Hepatic stellate cell (primary cell): ENCODE results near the gene ZNF474.

Experiments used
- DNase-seq: peaks from one replicate; pipeline ENCODE4 v3.0.0; 2011; ENCODE audit warnings: low spot score

ZNF474 gene

DNA sequence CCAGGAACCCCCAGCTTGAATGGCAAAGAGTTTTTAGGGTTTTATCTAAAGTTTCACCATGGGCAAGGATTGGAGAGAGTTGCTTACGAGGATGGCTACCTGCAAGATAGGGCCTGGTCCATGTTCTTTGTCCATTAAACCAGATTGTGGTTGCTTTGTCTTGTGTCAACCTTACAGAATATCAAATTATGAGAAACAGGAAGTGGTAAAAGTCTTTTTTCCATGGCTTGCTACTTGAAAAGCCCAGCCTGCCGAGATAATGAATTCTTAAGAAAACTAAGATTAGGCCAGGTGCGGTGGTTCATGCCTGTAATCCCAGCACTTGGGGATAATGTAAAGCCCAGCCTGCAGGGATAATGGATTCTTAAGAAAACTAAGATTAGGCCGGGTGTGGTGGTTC lies 24.4 kb downstream of the ZNF474 start:
- DNase-seq = no peak

DNA sequence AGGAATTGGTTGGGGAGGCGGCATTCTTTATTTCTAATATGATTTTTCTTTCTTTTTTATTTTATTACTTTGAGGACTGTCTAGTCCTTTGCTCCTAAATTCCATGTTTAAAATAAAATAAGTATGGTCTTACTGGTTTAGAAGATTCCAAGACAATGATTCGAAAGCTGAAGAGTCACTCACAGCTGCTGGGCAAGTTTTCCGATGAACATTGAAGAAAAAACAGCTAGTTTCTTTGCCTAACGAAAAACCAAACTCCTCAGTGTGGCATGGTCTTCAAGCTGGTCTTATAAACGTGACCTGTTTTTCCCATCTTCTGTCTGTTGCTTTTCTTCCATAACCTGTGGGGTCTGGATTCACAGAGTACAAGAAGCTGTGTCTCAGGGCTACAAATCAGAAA lies 25.1 kb downstream of the ZNF474 start:
- DNase-seq = no peak

DNA sequence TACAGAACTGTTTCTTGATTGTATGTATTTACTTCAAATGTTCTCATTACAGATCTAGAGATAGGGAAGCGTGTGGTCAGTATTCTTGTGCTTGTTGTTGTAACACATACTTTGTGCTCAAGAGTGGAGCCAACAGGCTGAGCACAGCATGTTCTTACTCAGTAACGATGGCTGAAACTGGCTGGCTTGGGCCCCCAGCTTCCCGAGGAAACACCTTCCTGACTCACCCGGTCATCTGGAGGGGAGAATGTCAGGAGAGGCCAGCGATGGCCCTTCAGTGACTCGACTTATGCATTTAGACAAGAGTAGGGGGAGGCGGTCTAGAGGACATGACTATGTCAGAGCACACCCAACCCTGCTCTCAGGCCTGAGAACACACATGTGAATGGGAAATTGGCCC lies 25.6 kb downstream of the ZNF474 start:
- DNase-seq = peak; percentile 45

DNA sequence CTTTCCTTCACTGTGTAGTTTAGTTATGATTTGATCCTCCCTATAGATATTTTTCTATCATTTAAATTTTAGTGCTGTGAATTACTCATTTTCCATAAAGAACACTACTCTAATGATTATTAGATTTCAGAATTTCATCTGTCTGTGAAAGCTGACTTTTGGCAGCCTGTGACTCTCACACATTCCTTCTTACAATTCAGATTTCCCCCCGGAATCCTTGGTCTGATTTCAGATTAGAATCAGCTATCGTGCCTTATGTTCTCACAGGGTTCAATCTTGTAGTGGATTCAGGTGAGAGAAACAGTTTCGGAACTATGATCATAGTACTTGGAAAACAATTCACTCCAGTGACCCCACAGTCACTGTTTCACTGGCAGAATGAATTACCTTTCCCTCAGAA lies 26.2 kb downstream of the ZNF474 start:
- DNase-seq = no peak

DNA sequence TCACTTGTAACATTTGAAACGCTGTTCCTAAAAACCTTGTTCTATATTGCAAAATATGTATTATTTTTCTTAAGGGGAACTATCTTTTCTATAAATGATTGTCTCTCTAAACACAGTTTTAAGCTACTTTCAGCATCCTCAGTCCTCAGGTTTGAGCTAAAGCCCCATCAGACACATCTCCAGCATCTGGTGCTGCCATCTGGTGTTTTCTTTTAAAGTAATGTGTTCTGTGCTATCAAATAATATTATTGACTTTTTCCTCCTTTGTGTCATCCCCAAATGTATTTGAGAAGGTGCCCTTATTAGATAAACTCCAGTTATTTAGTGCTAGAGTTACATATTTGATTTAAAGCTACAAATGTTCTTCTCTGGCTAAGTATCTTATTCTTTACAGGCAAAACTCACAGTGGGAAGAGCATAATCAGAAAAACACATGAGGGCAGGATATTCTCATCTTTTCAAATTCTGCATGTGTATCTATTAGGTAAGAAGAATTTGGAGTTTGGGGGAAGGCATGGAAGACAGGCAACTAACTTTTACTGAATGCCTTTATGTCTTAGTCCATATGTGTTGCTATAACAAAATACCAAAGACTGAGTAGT lies 27.5 kb downstream of the ZNF474 start:
- DNase-seq = no peak

DNA sequence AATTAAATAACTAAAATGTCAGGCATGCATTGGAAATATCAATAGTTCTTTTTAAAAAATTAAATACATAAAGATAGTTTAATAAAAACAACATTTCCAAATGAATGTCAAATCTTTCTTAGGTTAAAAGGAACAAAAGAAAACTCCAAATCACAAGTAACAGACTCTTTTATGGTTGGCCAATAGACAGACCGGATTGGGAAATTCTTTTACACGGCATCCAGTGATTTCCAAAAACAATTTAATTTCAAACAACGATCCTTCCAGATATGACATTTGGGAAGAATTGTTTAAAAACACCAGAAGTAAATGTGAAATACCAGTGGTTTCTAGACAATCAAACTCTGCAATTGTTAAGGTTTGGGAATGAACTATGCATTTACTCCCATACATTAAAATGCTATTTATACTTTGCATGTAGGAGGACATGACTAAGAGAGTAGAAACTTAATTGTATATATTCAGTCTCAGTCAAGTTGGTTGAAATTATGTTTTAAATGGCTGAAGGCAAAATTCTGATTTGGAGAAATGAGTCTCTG lies 32.8 kb downstream of the ZNF474 start:
- no peak for DNase-seq

DNA sequence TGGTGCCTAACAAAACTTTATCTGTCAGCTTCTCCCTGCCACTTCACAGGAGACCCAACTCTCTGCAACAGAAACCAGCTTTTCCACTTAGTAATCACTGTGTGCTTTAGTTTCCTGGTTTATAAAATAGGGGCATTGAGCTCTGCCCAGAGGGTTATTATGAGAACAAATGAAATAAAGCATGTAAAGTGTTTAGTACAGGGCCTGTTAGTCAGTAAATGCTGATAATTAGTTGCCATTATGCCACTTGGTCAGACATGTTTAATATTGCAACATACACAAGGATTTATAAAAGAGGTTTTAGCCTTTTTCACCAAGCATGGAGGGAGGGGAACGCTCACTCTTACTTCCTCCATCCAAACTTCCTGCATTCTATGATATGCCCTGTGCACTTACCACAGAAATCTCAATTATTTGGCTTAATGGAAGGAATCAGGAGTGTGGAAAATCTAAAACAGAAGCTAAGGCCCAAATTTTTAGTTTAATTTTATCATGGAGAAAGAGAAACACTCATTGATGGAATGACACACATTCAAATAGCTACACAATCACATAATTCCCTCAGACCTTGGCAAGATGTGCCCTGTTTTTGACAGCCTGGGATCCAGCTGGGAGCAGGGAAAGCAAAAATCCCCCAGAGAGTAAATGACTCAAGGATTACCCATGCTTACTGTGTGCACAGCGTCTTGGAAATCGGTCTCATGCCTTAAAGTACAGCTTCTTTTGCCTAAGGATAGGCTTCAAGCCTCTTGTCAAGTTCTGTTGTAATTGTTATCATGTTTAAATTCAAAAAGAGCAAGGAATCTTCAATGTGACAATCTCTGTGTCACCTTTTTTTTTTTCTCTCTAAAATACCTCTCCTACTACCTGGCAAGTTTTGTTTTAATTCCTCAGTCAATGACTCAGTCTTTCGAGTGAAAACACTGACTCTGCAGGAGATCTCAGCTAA lies 34.0 kb downstream of the ZNF474 start:
- peak; percentile 87 for DNase-seq

DNA sequence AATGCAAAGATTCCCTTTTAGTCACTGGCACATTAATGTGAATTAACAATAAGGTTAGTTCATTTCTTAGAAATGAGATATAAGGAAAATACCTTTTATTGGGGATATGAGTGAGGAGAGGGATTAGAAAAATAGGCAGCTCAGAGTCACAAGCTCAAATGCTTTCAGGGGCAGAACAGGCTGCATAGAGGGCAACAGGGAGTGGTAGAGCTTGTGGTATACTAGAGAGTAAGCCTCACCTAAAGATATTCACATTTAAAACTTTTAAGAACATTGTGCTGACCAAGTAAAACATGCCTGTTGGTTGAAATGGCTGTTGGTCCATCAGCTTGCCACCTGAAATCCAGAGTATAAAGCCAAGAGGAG lies 34.7 kb downstream of the ZNF474 start:
- no peak for DNase-seq

DNA sequence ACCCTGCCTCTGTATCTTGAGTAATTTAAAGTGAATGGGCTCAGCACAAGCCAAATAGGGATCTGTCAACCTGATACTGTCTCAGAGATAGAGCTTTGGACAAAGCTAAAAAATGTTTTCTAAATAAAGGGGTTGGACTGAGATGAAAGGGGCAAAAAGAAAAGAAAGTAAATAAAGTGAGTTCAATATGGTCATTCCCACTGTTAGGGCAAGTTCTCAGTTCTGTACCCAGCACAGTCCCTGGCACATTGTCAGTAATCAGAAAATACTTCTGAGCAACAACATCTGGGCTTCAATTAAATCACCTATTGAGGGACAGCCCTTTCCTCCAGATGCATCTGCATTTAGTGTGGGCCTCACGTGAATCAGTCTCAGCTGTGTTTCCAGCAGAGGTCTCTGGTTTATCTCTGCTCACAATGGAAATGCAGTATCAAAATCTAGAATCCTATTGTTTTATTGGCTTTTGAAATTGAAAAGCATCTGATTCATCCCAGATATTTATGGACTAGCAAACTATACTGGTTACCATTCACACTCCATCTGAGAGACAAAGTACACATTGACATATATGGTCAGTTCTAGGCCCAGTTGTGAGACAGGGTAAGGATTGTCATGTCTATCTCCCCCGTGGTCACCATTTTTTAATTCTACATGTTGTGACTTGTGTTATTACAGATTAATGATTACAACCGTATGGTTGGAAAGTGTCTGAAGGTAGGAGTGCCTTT lies 35.6 kb downstream of the ZNF474 start:
- no peak for DNase-seq

DNA sequence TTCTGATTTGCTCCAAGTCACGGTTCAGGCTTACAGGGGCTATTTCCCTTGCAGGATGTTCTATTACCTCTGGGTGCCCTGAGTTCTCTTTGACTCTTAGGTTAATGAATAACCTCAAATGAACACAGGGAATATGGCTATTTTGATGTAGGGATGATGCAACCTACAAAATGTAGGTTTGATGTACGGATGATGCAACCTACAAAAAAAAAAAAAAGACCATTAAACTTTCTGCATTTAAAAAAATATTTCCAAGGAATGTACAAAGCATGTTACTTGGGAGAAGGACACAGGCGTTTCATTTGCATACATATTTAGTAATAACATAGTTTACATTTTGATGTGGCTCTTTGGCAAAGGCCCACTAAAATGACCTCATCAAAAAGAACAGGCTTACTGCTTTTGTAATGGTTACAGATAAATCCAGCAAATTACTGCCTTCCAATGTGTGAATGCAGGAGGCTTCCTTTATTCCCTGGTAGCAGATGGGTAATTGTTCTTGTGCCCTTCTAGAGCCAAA lies 36.3 kb downstream of the ZNF474 start:
- peak; percentile 47 for DNase-seq

DNA sequence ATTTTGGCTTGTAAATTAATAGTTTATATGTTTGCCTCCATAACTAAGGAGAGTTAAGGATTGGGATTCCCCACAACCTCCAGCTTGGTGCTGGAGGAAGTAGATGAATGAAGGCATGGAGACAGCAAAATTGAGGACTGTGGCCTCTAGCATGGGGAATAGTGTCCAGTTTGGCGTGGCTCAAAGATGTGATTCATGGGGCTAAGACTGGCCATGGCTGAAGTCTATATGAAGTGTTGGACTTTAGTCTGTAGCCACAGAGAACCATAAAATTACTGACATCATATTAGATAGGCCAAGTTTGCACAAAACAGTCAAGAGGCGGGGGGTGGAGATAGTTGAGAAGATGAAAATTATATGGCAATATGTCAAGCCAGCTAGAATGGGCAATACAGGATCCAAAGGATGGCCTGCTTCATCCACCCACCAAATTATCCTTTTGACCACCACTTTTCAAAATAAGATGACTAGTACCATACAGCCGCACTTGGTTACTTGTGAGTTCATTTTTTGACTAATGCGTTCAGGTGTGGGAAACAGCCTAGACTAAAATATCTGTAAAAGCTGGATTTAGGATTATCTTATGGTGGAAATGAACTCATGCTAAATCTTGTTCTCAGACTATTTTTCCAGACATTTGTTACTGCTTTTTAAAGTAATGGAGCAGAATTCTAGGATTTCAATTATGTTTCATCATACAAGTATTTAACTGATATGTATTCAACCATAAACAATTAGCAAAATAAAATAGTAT lies 40.2 kb downstream of the ZNF474 start:
- DNase-seq = no peak

DNA sequence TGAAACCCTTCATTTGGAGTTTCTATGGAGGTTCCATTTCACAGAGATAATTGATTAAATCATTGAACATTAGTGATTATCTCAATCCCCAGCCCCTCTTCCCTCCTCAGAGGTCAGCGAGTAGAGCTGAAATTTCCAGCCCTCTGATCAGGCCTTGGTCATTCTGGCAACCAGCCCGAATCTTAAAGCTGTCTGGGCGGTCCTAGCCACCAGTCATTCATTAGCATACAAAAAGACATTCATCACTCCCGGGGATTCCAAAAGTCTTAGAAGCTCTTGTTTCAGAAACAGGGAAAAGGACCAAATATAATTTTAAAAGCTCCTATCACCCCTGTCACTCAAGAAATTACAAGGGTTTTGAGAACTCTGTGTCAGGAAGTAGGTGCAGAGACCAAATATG lies 41.3 kb downstream of the ZNF474 start:
- no peak for DNase-seq

DNA sequence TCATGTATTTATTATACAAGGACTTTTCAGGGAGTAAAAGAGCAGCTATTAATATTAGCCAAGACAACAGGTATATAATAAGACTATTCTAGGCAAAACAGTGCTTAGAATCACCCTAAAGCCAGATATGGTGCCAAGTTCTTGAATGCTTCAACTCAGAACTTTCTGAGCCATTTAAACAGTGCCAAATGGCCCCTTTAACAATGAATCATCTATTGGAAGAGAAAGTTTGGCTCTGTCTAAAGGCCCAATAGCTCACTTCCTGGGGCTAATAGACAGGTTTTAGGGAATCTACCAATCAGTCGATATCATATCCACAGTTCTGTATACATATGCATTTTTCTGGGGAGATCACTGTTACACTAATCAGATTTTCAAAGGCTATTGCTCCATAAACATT lies 42.9 kb downstream of the ZNF474 start:
- DNase-seq = no peak

DNA sequence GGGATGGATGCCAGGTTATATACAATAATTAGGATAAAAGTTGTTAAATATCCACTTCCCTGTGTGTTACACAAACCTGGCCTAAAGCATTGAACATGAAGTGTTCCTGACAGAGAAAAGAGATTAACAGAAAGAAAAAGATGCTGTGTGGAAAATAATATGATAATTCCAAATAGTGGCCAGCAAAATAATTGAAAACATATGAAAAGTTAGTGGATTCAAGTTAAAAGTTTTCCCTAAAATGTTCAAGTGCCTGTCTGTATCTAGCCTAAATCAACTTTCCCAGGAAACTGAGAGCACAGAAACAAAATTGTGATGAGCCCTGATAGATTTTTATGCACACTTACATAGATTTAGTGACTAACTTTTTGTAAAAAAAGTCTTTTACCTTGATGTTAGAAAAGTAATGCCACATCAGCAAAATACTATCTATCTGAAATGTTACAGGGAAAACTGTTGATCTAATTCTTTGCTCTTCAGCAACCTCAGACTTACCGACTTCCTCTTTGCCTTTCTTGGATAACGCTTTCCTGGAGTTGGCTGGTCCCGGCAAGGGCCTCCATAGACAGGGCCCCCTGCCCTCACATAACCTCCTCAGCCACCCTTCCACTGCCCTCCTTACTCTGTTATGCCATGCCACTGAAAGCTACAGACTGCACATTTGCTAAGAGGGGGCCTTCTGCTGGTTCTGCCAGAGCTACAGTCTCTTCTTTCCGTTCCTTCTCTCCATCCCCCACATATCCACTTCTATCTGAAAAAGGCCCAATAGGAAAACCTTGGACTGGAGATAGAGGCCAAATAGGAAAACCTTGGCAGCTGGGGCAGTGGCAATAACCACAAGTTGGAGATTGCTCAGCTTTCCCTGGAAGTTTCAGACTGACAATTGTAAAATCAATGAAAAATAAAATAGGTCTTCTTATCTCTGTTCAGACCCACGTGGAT lies 44.4 kb downstream of the ZNF474 start:
- DNase-seq = no peak

DNA sequence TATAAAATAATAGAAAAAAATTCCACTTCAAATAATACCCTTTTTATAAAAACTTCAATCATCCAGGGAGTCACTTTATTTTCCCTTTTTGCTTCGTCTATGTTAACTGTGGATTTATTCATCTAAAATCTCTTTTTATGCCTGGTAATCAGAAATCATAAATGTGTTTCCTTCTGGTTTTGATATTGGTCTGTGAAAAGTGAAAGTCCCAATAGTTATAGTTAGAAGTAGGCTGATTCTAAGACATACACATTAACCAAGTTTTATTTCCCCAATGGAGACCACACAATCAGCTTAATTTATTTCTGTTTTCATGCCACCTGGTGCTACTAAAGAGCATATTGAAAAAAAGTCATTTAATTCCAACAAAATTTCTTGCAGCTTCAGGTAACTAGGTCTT lies 45.7 kb downstream of the ZNF474 start:
- no peak for DNase-seq

DNA sequence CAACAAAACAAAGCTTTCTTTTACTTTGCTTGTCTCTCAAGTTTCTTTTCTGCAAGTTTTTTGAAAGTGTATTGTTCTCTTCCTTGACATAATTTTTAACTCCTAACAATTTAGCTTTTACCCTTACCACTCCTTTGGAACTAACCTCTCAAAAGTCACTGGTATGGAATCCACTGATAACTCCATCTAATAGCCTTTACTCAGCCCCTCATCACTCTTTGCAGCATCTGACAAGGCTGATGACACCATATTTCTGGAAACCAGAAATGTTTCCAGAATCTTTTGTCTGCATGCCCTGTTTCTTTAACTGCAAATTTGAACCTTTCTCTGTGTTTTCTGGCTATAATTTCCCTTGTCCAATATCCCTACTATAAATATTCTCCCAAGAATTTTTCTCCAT lies 46.5 kb downstream of the ZNF474 start:
- DNase-seq = no peak

DNA sequence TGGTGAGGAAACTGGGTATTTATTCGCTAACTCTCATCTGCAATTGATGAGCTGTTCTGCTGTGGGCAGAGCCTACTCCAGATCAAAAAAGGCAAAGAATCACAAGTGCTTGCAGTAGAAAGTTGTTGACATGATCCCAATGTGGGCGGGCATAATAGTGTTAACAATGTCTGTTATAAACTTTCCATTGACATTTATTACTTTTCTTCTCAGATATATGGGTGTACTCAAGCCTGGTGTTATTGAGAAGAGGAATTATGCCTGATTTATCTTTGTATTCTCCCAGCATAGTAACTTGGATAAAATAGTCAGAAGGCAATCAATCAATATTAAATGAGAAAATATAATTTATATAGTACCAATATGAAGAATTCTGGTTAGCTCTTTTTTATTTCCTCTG lies 47.8 kb downstream of the ZNF474 start:
- no peak for DNase-seq

DNA sequence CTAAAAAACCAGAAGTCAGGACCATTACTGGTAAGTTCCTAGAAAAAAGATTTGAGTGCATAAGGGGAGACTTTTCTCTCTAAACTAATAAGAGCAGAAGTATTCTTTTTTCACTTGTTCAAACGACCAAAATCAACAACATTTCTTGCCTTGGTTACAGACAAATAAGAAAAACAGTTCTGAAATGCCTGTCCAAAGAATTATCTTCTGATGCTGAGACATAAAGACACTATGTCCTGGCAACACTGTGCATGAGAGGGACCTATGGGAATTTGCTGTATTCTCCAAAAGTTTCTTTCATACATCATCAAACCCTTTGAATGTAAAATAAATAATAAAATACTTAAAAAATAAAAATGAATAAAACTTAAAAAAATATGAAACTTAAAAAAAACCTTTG lies 50.4 kb downstream of the ZNF474 start:
- DNase-seq = no peak

DNA sequence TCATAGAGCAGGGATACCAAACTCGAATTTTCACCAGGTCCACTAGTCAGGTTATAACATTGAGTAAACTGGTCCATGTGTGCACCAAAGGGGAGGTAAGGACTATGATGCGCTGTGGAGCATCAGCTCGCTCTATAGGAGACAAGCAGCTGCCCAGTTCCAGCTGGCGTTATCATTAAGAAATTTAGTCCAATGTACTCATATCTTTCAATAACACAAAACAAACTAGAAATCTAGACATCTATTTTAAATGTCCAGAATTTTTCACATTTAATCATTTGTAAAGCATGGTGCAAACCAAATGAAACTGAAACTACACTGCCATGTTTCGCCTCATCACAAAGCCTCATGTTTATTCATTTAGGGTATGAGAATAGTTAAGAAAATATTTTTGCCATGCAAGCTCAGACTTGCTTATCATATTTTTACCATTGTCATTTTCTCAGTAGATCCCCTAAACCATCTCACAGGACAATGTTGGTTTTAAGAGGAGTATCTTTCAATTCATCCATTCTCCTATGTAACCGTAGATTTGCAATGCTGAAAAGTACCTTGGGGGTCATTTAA lies 50.9 kb downstream of the ZNF474 start:
- no peak for DNase-seq

DNA sequence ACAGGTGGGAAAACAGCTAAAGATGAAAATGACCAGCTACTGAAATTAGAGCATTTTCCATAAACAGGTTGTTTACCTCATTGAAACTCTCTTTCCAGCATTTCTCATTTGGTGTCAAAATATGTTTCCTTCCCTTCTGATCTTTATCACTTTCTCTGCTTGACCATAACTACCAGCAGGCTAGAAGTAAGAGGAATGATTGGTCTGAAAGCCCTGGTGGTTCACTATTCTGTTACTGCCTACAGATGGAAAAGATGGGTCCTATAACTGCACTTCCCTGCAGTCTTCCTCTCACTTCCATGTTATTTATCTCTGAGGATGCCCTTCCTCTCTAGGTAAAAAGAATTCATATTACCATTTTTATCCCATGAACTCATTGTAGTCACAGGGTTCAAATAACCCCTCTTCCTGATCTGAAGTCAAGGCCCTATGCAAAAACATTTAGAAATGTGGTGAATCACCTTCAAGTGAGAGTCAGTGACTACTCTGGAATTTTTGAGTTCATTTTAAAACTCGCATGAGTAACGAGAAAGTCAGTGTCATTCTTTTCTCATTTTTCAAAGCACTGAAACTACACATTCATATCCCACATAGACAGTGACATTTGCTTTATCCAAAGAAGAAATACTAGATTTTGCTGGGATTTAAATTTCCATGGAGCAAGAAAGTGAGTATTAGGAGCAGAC lies 51.7 kb downstream of the ZNF474 start:
- DNase-seq = peak; percentile 34
